Coronary artery (tissue), 2 donors: ENCODE measurements around the gene OOSP3.

Source experiments
- DNase-seq: peaks from one replicate; pipeline ENCODE4 v3.0.0-alpha.2; 2017; ENCODE audit warnings: low spot score
- H3K27ac ChIP-seq, 2 donors: fragments of 200-600 bp; sonication (generic); one replicate each; pipeline ENCODE4 v1.5.1; 2016 to 2019
- H3K4me3 ChIP-seq: fragments of 200-600 bp; sonication (generic); 2 replicates; pipeline ENCODE4 v1.5.1; 2016; ENCODE audit warnings: mild to moderate bottlenecking, moderate library complexity
- TF ChIP-seq, protein P1 (sequence below): fragments of 200-600 bp; sonication (generic); IDR thresholded peaks from one replicate; pipeline ENCODE4 v1.5.1; 2019; ENCODE audit warnings: antibody characterized with exemption

Gene OOSP3

GRCh38 chr11:59918480-59918879, 39.9 kb downstream of the OOSP3 start:
- Histone ChIP-seq H3K27ac (no peak overlapping the region), H3K4me3 (no peak overlapping the region)
- DNase-seq: no peak
- TF ChIP-seq, protein P1, sequence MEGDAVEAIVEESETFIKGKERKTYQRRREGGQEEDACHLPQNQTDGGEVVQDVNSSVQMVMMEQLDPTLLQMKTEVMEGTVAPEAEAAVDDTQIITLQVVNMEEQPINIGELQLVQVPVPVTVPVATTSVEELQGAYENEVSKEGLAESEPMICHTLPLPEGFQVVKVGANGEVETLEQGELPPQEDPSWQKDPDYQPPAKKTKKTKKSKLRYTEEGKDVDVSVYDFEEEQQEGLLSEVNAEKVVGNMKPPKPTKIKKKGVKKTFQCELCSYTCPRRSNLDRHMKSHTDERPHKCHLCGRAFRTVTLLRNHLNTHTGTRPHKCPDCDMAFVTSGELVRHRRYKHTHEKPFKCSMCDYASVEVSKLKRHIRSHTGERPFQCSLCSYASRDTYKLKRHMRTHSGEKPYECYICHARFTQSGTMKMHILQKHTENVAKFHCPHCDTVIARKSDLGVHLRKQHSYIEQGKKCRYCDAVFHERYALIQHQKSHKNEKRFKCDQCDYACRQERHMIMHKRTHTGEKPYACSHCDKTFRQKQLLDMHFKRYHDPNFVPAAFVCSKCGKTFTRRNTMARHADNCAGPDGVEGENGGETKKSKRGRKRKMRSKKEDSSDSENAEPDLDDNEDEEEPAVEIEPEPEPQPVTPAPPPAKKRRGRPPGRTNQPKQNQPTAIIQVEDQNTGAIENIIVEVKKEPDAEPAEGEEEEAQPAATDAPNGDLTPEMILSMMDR: no peak

DNA sequence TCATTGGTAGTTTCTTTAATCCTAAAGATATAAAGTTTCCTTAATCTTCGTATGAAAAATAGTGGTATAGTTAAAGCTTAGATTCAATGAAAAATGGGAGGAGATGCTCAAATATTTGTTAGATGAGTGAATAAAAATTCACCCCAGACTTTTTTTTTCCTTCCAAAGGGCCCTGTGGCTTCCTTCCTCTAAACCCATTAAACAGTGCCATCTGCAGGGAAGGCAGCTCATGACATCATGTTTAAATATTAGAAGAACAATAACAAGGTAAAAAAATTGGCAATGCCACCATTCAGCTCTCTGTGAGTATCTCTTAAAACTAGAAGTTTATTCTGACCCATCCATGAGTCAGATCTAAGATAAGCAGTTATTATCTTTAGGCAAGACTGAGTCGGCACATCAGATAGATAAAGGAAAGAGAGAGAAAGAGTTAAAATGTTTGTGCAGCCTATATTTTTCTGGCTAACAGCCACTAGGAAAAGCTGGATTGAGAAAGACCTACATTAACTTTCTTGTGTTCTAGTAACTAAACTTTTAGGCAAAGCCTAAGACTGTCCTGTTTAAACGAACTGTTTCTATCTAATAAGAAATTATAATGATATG, 40.5 kb downstream of the OOSP3 start:
- no peak overlapping the region for H3K4me3 ChIP-seq
- no peak overlapping the region for H3K27ac ChIP-seq
- no peak for DNase-seq
- TF ChIP-seq, protein P1: no peak

- Histone ChIP-seq H3K4me3 (no peak overlapping the region), H3K27ac (no peak overlapping the region)
- TF ChIP-seq, protein P1: no peak
- DNase-seq: no peak
Observed at GRCh38 chr11:59923813-59924212, 45.2 kb downstream of the OOSP3 start.

- Histone ChIP-seq H3K4me3 (no peak overlapping the region), H3K27ac (no peak overlapping the region)
- no peak for DNase-seq
- TF ChIP-seq, protein P1: no peak
Observed at GRCh38 chr11:59931688-59932087, 53.1 kb downstream of the OOSP3 start.

DNA sequence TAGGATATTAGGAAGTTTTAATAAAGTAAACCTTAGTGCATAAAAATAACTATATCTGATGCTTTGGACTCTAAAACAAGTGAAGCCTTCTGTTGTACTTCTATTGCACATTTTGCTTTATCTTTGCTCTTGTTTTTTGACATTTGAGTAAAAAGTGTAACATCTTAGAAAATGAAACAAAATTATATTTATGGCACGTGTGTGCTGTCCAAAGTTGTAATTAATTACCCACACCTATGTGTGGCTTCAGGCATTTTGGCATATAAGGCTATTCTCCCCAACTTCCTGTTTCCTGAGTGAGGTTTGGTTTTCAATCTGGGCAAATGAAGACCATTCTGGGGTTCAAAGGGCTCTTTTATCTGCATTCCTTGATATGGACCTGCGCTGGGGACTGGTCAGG, 59.5 kb downstream of the OOSP3 start, which contains the start of gene OOSP1:
Gene OOSP1 (plus strand): TSS at position 301 of the 400 bp plus-strand sequence. CDS start 23 bp downstream, at position 324.
- Histone ChIP-seq H3K27ac (no peak within 1 kb of the TSS), H3K4me3 (no peak within 1 kb of the TSS)
- TF ChIP-seq, protein P1: no peak
- no peak for DNase-seq

DNA sequence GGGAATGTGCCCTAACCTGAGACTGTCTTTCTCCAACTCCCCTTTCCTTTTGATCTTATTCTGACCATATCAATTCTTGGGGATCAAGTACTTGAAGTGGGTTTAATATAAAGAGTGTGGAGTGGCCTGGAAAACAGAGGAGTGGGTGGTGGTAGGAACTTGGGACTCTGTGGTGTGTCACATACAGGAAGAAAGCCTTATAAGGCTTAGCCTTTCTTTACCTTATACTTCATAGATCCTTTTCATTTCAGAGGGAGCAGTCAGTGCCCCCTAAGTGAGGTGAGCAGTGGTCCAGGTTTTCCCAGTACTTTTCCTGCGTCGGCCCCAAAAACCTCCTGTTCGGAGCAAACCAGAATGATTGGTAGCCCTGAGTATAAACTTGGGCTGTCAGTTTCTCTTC, 60.1 kb downstream of the OOSP3 start:
- no peak for DNase-seq
- no peak overlapping the region for H3K4me3 ChIP-seq

GRCh38 chr11:59939482-59939881, 60.9 kb downstream of the OOSP3 start:
- TF ChIP-seq, protein P1: no peak
- Histone ChIP-seq H3K27ac (no peak overlapping the region), H3K4me3 (no peak overlapping the region)
- DNase-seq: no peak

More for the DNA sequence above, 60.1 kb downstream of the OOSP3 start:
- H3K27ac ChIP-seq: no peak overlapping the region
- TF ChIP-seq, protein P1: no peak
